Psoas muscle (tissue), 8 donors: ENCODE data around the gene DGKB. TPM values are rescaled to one million over a fixed set of nuclear protein-coding genes. Genes with fewer than 3 reads are reported as not detected.

ENCODE experiments used
- ATAC-seq, 4 donors: fragments of 200-7000 bp; cut with Tn5 transposase; one replicate each; pipeline ENCODE4 v1.9.1; 2020; ENCODE audit warnings: moderate library complexity in 3 of 4, mild to moderate bottlenecking in 2 of 4
- DNase-seq, 2 donors: peaks; one replicate each; pipeline ENCODE4 v3.0.0-alpha.2; 2020
- H3K27ac ChIP-seq: fragments of 200-600 bp; one replicate; pipeline ENCODE4 v1.8.0; 2022
- H3K27me3 ChIP-seq, 3 donors: fragments of 200-600 bp in 1 of 3; one replicate each; pipeline versions ENCODE4 v1.6.1 to v1.8.0; 2013 to 2022; ENCODE audit warnings: low read length in 2 of 3, mild to moderate bottlenecking in 2 of 3, moderate library complexity in 1 of 3; ENCODE audit not compliant: insufficient read depth in 3 of 3
- H3K36me3 ChIP-seq, 2 donors: fragments of 200-600 bp in 1 of 2; one replicate each; pipeline versions ENCODE4 v1.6.1 to v1.8.0; 2013 to 2022; ENCODE audit warnings: low read depth in 1 of 2, mild to moderate bottlenecking in 1 of 2, moderate library complexity in 1 of 2; ENCODE audit not compliant: insufficient read depth in 1 of 2
- H3K4me1 ChIP-seq: fragments of 200-600 bp; one replicate; pipeline ENCODE4 v1.8.0; 2022
- H3K4me3 ChIP-seq: fragments of 200-600 bp; one replicate; pipeline ENCODE4 v1.8.0; 2022; ENCODE audit warnings: mild to moderate bottlenecking
- H3K9me3 ChIP-seq: fragments of 200-600 bp; one replicate; pipeline ENCODE4 v1.8.0; 2022
- WGBS, 3 donors: extraction: QIAGEN DNeasy Blood & Tissue Kit; methylation state at CpG; one replicate each; pipeline versions ENCODE4 v1.1.6 to v1.1.7; 2013; 5-methylcytosine and 5-hydroxymethylcytosine counted together
- intact Hi-C, 2 donors: fragments of 100-400 bp; cut with DNase I; formaldehyde crosslinking; loops; one replicate each; pipeline versions ENCODE4 v1.11.0 to v1.14.2; 2022
- polyA plus RNA-seq, 3 donors: library from polyadenylated mRNA; stranded (reverse); fragments of 200-250 nt; gene quantifications; one replicate each; pipeline ENCODE4 v1.2.3, GENCODE V29; 2013
- total RNA-seq, 4 donors: library from RNA; stranded (reverse); fragmentation: NEBNext Ultra II Directional in 2 of 4; extraction: Animal tissue kit (Norgen Biotek cat#: 25700) in 2 of 4; gene quantifications; one replicate each; pipeline versions ENCODE4 v1.2.1 to v1.2.4, GENCODE V29; 2021 to 2023
- TF ChIP-seq, protein P1 (sequence below): fragments of 200-600 bp; IDR thresholded peaks from one replicate; pipeline ENCODE4 v1.8.0; 2022; ENCODE audit warnings: antibody characterized with exemption
- donor health status: healthy with polysubstance abuse.
- donor health status: DM: no; HTN: no; CAD: no; lungs with moderate emphysema.
- donor health status: Bipolar disorder and iron deficiency.
- donor health status: healthy.
- donor health status: DM: yes; HTN: yes; CAD: no.
- donor health status: DM: no; HTN: no; CAD: no.
- donor health status: DM: no; HTN: no; CAD: no.
- donor health status: DM: yes; HTN: yes; CAD: no.

Gene DGKB
- total and polyA plus RNA-seq, 7 donors = 0.01 to 0.26 (median 0.04) TPM; not detected in 2

DNA sequence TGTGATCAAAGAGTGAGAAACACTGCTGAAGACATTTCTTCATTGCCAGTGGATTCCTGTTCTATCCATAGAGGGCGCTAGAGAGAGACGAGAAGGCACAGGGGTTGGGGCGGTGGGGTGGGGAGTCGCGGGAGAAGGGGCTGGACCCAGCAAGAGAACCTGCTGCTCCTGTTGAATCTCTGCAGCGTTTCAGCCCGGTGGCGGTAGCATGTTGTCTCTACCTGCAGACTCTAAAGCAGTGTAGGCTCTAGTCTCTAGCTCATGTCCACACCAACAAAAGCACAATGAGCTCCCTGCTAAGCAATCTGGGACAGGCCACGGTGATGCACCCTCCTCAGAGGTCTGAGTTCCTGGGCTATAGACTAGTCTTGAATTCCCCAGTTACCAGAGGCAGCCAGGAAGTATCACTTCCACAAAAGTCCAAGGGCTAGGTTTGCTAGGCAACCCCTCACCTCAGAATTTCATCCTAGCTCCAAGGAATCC lies 167.7 kb downstream of the DGKB start:
- Histone ChIP-seq H3K4me3 (no peak overlapping the region), H3K4me1 (no peaks in the 10 kb centered on the region), H3K36me3 (no peaks in the 10 kb centered on the region), H3K27me3 (no peaks in the 10 kb centered on the region), H3K9me3 (peaks cover under 1% of the 10 kb centered on the region), H3K27ac (no peak overlapping the region)
- DNase-seq (peak in 1 of 2 donors; percentile 43), ATAC-seq (peak in 1 of 4 donors; percentile 53)
- 30 to 39% (median 37%) methylated on average over 9 of the region's 9 CpGs for WGBS, 3 donors
- TF ChIP-seq, protein P1, sequence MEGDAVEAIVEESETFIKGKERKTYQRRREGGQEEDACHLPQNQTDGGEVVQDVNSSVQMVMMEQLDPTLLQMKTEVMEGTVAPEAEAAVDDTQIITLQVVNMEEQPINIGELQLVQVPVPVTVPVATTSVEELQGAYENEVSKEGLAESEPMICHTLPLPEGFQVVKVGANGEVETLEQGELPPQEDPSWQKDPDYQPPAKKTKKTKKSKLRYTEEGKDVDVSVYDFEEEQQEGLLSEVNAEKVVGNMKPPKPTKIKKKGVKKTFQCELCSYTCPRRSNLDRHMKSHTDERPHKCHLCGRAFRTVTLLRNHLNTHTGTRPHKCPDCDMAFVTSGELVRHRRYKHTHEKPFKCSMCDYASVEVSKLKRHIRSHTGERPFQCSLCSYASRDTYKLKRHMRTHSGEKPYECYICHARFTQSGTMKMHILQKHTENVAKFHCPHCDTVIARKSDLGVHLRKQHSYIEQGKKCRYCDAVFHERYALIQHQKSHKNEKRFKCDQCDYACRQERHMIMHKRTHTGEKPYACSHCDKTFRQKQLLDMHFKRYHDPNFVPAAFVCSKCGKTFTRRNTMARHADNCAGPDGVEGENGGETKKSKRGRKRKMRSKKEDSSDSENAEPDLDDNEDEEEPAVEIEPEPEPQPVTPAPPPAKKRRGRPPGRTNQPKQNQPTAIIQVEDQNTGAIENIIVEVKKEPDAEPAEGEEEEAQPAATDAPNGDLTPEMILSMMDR = no peak
- intact Hi-C loops = no loop called here

DNA sequence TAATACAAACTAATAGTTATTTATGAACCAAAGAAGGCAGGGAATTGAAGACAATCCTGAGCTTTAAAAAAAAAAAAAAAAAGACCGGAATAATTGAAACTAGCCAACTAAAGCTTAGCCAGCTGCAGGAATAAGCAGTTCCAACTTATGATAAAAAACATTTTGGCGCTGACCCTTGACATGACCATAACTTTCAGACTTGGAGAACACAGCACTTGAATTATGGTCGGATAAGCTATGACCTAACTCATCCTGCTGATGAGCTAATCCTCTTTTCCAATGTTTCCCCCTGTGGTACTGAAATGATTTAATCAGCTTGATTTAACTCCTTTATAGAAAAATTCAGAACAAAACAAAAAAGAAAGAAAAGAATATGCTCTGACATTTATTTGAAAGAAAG lies 181.8 kb downstream of the DGKB start:
- ATAC-seq (no peak), DNase-seq (no peak)
- intact Hi-C loops = no loop called here
- H3K4me3 ChIP-seq = no peak overlapping the region
- no peaks in the 10 kb centered on the region for H3K27me3 ChIP-seq
- H3K36me3 ChIP-seq = no peaks in the 10 kb centered on the region
- H3K27ac ChIP-seq = no peak overlapping the region
- H3K4me1 ChIP-seq = peaks cover 3% of the 10 kb centered on the region
- 17 to 42% (median 26%) methylated on average over 3 of the region's 3 CpGs for WGBS, 3 donors
- TF ChIP-seq, protein P1 = no peak
- H3K9me3 ChIP-seq = no peaks in the 10 kb centered on the region

DNA sequence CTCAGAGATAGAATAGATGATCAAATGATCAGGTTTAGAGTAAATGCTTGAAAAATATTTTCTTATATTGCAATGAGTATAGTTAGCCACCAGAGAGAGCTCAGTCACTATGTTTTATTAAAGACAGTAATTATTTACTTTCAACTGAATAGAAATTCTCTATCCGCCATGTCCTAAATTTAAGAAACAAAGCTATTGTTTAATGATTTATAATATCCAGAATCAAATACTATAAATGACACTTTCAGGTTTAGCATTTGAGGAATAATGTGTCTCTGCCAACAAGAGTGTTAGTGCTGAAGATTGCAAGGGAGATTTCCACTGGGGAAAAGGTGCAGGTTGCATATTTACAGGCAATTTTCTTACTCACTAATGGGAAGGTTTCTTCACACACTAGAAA lies 184.7 kb downstream of the DGKB start:
- Histone ChIP-seq H3K27me3 (no peaks in the 10 kb centered on the region), H3K4me3 (no peak overlapping the region), H3K36me3 (no peaks in the 10 kb centered on the region), H3K27ac (no peak overlapping the region), H3K9me3 (no peaks in the 10 kb centered on the region), H3K4me1 (peaks cover 3% of the 10 kb centered on the region)
- ATAC-seq (peak in 3 of 4 donors; percentile 49 to 80 (median 62)), DNase-seq (no peak)
- TF ChIP-seq, protein P1 = peak; percentile 73
- intact Hi-C loops = loop anchor here in 1 of 2 donors (1.0 to 10.0 kb wide), 3 partner anchors 44 to 298 kb away; no protein-coding TSS in a partner anchor
- 19 to 38% (median 24%) methylated on average over 1 of the region's 1 CpG for WGBS, 3 donors

DNA sequence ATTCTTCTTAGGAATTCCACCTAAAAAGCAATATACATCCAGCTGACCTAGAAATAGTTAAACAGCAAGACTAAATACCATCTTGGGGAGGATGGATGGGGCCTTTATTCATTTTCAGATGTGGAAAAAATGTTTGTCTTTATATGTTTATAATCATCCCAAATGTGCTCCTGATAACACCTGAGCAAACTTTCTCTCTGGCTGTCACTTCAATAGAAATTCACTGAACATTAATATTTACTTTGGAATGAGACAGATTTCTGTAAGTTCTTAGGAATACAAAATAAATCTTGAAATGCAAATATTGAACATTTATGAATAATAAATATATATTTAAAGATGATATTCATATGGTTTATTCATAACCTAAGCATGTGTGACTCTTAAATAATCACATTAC lies 185.4 kb downstream of the DGKB start:
- Histone ChIP-seq H3K27ac (no peak overlapping the region), H3K4me1 (peaks cover 3% of the 10 kb centered on the region), H3K36me3 (no peaks in the 10 kb centered on the region), H3K4me3 (no peak overlapping the region), H3K27me3 (no peaks in the 10 kb centered on the region), H3K9me3 (no peaks in the 10 kb centered on the region)
- TF ChIP-seq, protein P1 = no peak
- intact Hi-C loops = loop anchor here in 1 of 2 donors (5.0 to 10.0 kb wide), 2 partner anchors 45 to 208 kb away; no protein-coding TSS in a partner anchor
- DNase-seq = no peak
- ATAC-seq = no peak
